ENCODE results near the gene HP.

DNA sequence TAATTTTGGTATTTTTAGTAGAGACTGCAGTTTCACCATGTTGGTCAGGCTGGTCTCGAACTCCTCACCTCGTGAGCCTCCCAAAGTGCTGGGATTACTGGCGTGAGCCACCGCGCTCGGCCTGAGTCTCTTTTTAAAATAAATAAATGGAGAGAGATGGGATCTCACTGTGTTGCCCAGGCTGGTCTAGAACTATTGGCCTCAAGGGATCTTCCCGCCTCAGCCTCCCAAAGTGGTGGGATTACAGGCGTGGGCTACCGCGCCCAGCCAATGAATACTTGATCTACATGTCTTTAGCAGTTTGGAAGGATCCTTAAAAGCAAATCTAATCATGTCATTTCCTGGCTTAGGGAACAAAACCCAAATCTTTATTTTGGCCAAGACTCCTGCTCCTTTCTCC lies 44.5 kb upstream of the HP start:
- TF ChIP-seq, protein P1, sequence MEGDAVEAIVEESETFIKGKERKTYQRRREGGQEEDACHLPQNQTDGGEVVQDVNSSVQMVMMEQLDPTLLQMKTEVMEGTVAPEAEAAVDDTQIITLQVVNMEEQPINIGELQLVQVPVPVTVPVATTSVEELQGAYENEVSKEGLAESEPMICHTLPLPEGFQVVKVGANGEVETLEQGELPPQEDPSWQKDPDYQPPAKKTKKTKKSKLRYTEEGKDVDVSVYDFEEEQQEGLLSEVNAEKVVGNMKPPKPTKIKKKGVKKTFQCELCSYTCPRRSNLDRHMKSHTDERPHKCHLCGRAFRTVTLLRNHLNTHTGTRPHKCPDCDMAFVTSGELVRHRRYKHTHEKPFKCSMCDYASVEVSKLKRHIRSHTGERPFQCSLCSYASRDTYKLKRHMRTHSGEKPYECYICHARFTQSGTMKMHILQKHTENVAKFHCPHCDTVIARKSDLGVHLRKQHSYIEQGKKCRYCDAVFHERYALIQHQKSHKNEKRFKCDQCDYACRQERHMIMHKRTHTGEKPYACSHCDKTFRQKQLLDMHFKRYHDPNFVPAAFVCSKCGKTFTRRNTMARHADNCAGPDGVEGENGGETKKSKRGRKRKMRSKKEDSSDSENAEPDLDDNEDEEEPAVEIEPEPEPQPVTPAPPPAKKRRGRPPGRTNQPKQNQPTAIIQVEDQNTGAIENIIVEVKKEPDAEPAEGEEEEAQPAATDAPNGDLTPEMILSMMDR (IDR thresholded peaks at IDR 0.05), result no peak
- TF ChIP-seq POLR2A (IDR thresholded peaks at IDR 0.05), result no peak
